Gastrocnemius medialis (tissue), 4 donors: ENCODE results near the gene ANXA1. TPM values are rescaled to one million over a fixed set of nuclear protein-coding genes. Genes with fewer than 3 reads are reported as not detected.

Experiments
- ATAC-seq, 2 donors: fragments of 150-250 bp; one replicate each; pipeline ENCODE4 v1.9.1; 2016
- DNase-seq, 2 donors: peaks; one replicate each; pipeline ENCODE4 v3.0.0-alpha.2; 2019
- H3K27ac ChIP-seq, 4 donors: fragments of 200-600 bp; sonication (generic); 1 replicate in 1 of 4; 2 replicates in 3 of 4; pipeline ENCODE4 v1.5.1; 2016 to 2018; ENCODE audit warnings: mild to moderate bottlenecking in 2 of 4, moderate library complexity in 1 of 4
- H3K27me3 ChIP-seq, 3 donors: fragments of 200-600 bp; sonication (generic) in 2 of 3; 1 replicate in 1 of 3; 2 replicates in 2 of 3; pipeline versions ENCODE4 v1.5.1 to v1.6.0; 2016 to 2019; ENCODE audit warnings: mild to moderate bottlenecking in 1 of 3, moderate library complexity in 1 of 3
- H3K36me3 ChIP-seq, 2 donors: fragments of 200-600 bp; sonication (generic) in 1 of 2; one replicate each; pipeline ENCODE4 v1.5.1; 2017 to 2018
- H3K4me1 ChIP-seq, 2 donors: fragments of 200-600 bp; sonication (generic) in 1 of 2; one replicate each; pipeline ENCODE4 v1.5.1; 2016 to 2017; ENCODE audit warnings: mild to moderate bottlenecking in 2 of 2
- H3K4me3 ChIP-seq, 4 donors: fragments of 200-600 bp; sonication (generic) in 3 of 4; 1 replicate in 1 of 4; 2 replicates in 3 of 4; pipeline ENCODE4 v1.5.1; 2016 to 2019; ENCODE audit warnings: mild to moderate bottlenecking in 2 of 4
- H3K9me3 ChIP-seq, 3 donors: fragments of 200-600 bp; sonication (generic) in 2 of 3; 1 replicate in 1 of 3; 2 replicates in 2 of 3; pipeline ENCODE4 v1.5.1; 2016 to 2019
- POLR2A ChIP-seq, 2 donors: fragments of 450-650 bp; IDR thresholded peaks; one replicate each; pipeline ENCODE4 v1.6.1; 2017; ENCODE audit warnings: antibody characterized with exemption in 2 of 2, mild to moderate bottlenecking in 2 of 2, moderate library complexity in 2 of 2
- in situ Hi-C, 4 donors: fragments of 200-750 bp; cut with MboI; loops; one replicate each; pipeline versions ENCODE4 v1.15.0 to v1.8.0; 2017; ENCODE audit warnings: low sequenced_read_pairs in 4 of 4
- intact Hi-C: fragments of 100-400 bp; cut with DNase I; formaldehyde crosslinking; loops from one replicate; pipeline ENCODE4 v1.15.1; 2023; ENCODE audit warnings: low total_unique reads
- total RNA-seq, 4 donors: library from RNA; depleted of rRNA; stranded (reverse); fragments of >200 nt; gene quantifications; one replicate each; pipeline versions ENCODE4 v1.1.0 to v1.2.3, GENCODE V29; 2016
- TF ChIP-seq, protein P1 (sequence below), 5 experiments: fragments of 450-650 bp in 3 of 5; fragments of 200-600 bp in 2 of 5; sonication (generic) in 2 of 5; IDR thresholded peaks in 4 of 5; conservative IDR thresholded peaks in 1 of 5; 1 replicate in 4 of 5; 2 replicates in 1 of 5; pipeline ENCODE4 v1.5.1; 2016 to 2019; ENCODE audit warnings: antibody characterized with exemption in 5 of 5, mild to moderate bottlenecking in 3 of 5, moderate library complexity in 3 of 5

ANXA1 gene
- total RNA-seq, 4 donors from 2014 or later = 22.2 to 41.7 (median 31.1) TPM

DNA sequence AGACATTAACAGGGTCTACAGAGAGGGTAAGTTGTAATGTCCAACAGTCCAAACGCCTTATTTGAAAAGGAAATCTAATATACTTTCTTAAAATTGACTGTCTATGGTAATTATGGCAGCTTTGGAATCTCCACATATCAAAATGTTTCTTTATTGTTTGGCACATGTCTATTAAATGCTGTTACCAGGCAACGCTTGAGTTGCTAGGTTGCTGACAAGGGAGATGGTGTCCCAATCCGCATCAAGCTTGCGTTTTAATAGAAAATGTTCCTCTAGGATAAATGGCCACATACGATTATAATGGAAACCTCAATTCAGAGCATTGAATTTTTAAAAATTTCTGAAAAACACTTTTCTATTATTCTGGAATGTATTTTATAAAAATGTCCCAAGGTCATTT lies 9.2 kb downstream of the ANXA1 start:
- in situ Hi-C loops = no loop called here
- intact Hi-C loops = no loop called here
- Histone ChIP-seq H3K27ac (no peak overlapping the region), H3K27me3 (no peaks in the 10 kb centered on the region), H3K9me3 (no peaks in the 10 kb centered on the region), H3K36me3 (peaks cover 0 to 18% of the 10 kb centered on the region in 2 donors), H3K4me3 (no peak overlapping the region), H3K4me1 (peaks cover 5 to 7% of the 10 kb centered on the region in 2 donors)
- DNase-seq (no peak), ATAC-seq (no peak)
- no peak for TF ChIP-seq POLR2A (IDR thresholded peaks at IDR 0.05)
- TF ChIP-seq, protein P1, sequence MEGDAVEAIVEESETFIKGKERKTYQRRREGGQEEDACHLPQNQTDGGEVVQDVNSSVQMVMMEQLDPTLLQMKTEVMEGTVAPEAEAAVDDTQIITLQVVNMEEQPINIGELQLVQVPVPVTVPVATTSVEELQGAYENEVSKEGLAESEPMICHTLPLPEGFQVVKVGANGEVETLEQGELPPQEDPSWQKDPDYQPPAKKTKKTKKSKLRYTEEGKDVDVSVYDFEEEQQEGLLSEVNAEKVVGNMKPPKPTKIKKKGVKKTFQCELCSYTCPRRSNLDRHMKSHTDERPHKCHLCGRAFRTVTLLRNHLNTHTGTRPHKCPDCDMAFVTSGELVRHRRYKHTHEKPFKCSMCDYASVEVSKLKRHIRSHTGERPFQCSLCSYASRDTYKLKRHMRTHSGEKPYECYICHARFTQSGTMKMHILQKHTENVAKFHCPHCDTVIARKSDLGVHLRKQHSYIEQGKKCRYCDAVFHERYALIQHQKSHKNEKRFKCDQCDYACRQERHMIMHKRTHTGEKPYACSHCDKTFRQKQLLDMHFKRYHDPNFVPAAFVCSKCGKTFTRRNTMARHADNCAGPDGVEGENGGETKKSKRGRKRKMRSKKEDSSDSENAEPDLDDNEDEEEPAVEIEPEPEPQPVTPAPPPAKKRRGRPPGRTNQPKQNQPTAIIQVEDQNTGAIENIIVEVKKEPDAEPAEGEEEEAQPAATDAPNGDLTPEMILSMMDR (IDR thresholded peaks at IDR 0.05 in 4 of 5, conservative IDR thresholded peaks at IDR 0.05 in 1 of 5) = no peak

DNA sequence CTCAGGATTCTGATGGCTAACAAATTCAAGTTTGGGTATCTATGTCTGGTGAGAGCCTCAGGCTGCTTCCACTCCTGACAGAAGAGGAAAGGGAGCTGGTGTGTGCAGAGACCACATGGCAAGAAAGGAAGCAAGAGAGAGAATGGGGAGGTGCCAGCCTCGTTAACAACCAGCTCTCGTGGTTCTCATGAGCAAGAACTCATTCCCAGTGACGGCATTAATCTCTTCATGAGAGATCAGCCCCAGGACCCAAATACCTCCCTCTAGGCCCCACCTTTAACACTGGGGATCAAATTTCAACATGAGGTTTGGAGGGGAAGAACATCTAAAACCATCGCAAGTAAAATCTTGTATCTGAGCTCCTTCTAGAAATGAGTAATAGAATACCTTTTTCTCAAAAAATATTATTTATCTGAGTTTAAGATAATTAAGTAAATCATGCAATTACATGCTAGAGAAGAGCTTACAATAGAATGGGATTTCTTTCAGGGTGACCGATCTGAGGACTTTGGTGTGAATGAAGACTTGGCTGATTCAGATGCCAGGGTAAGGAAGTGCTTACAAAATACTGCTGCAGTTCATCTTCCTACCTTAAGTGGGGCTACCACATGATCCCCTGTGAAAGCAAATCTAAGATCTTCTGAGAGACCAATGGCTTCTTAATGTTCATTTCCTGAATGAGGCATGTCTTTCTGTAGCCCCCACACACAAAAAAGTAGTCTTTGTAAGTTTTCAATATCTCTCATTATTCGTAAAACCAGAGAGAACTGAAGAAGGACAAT lies 11.5 kb downstream of the ANXA1 start:
- H3K36me3 ChIP-seq = peaks cover 0 to 18% of the 10 kb centered on the region in 2 donors
- H3K4me1 ChIP-seq = no peaks in the 10 kb centered on the region
- DNase-seq (no peak), ATAC-seq (no peak)
- in situ Hi-C loops = no loop called here
- no peak overlapping the region for H3K27ac ChIP-seq
- no peaks in the 10 kb centered on the region for H3K9me3 ChIP-seq
- TF ChIP-seq, protein P1 (IDR thresholded peaks at IDR 0.05 in 4 of 5, conservative IDR thresholded peaks at IDR 0.05 in 1 of 5) = no peak
- no peak for TF ChIP-seq POLR2A (IDR thresholded peaks at IDR 0.05)
- H3K27me3 ChIP-seq = no peaks in the 10 kb centered on the region
- no peak overlapping the region for H3K4me3 ChIP-seq
- intact Hi-C loops = no loop called here

DNA sequence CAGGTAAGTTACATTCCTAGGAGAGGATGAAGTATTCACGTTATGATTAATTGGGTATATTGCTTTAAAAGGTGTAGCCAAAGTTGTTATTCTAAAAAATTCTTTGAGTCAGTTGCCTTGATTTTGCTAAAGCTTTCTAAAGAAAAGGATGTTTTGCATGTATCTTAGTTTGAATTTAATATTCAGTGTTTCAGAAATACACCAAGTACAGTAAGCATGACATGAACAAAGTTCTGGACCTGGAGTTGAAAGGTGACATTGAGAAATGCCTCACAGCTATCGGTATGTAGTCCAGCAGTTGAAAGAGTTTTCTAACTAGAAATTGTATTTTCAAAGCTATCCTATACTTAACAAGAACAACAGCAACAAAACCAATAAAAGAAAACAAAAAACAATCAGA lies 14.2 kb downstream of the ANXA1 start:
- TF ChIP-seq, protein P1 (IDR thresholded peaks at IDR 0.05 in 4 of 5, conservative IDR thresholded peaks at IDR 0.05 in 1 of 5) = no peak
- no peak for TF ChIP-seq POLR2A (IDR thresholded peaks at IDR 0.05)
- intact Hi-C loops (no loop called here), in situ Hi-C loops (no loop called here)
- no peak overlapping the region for H3K27ac ChIP-seq
- DNase-seq = no peak
- no peak for ATAC-seq
- H3K27me3 ChIP-seq = no peaks in the 10 kb centered on the region
- H3K36me3 ChIP-seq = peaks cover 0 to 18% of the 10 kb centered on the region in 2 donors
- no peaks in the 10 kb centered on the region for H3K9me3 ChIP-seq
- no peaks in the 10 kb centered on the region for H3K4me1 ChIP-seq
- no peak overlapping the region for H3K4me3 ChIP-seq

DNA sequence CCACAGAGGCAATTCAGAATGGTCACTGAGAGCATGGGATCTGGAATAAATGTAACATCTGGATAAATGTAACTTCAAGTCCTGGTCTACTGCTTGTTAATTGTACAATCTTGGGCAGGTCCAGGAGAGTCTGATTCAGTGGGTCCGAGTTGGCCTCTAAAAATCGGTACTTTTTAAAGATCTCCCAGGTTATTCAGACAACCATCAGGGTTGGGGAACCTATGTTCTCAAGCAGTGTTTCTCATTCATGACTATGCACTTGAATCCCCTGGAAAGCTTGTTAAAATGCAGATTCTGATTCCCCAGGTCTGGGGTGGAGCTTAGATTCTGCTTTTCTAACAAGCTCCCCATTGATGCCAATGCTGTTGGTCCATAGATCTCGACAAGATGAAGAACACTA lies 14.8 kb downstream of the ANXA1 start:
- in situ Hi-C loops = no loop called here
- no peak for ATAC-seq
- no peak for TF ChIP-seq POLR2A (IDR thresholded peaks at IDR 0.05)
- TF ChIP-seq, protein P1 (IDR thresholded peaks at IDR 0.05 in 4 of 5, conservative IDR thresholded peaks at IDR 0.05 in 1 of 5) = no peak
- DNase-seq = no peak
- H3K27me3 ChIP-seq = no peaks in the 10 kb centered on the region
- peaks cover 0 to 14% of the 10 kb centered on the region in 2 donors for H3K36me3 ChIP-seq
- H3K27ac ChIP-seq = no peak overlapping the region
- no peaks in the 10 kb centered on the region for H3K4me1 ChIP-seq
- H3K9me3 ChIP-seq = no peaks in the 10 kb centered on the region
- H3K4me3 ChIP-seq = no peak overlapping the region
- intact Hi-C loops = no loop called here
